HEK293T (cell line): Measurements from ENCODE around the gene MRPS31.

Source experiments
- LEF1 ChIP-seq: fragments of 450-650 bp; IDR thresholded peaks from 2 replicates; pipeline ENCODE4 v1.6.1; 2017; ENCODE audit warnings: mild to moderate bottlenecking, borderline replicate concordance
- ZNF384 ChIP-seq: fragments of 450-650 bp; IDR thresholded peaks from 2 replicates; pipeline ENCODE4 v1.6.1; 2016

- TF ChIP-seq ZNF384 (no peak), LEF1 (no peak)
Observed at GRCh38 chr13:40798380-40798779, 27.4 kb upstream of the MRPS31 start.
